GM19455 (cell line): ENCODE results near the gene PRKN.

ENCODE experiments used
- ATAC-seq: cut with Tn5 transposase; IDR thresholded peaks from one replicate; pipeline ENCODE4 v1.9.1; 2021; ENCODE audit not compliant: unreplicated experiment

PRKN gene

GRCh38 chr6:161749576-161749975, 978.0 kb downstream of the PRKN start:
- ATAC-seq: no peak

- no peak for ATAC-seq
These were observed 978.8 kb downstream of the PRKN start for GRCh38 chr6:161748535-161749416.

- no peak for ATAC-seq
These were observed 980.1 kb downstream of the PRKN start for GRCh38 chr6:161747506-161747905.

- no peak for ATAC-seq
These were observed 981.9 kb downstream of the PRKN start for GRCh38 chr6:161745594-161746141.

- ATAC-seq: no peak
These were observed 982.4 kb downstream of the PRKN start for GRCh38 chr6:161745128-161745527.

- ATAC-seq: no peak
These were observed 983.1 kb downstream of the PRKN start for GRCh38 chr6:161744211-161745067.

GRCh38 chr6:161743509-161744178, 983.9 kb downstream of the PRKN start:
- ATAC-seq: no peak

GRCh38 chr6:161740486-161740885, 987.1 kb downstream of the PRKN start:
- ATAC-seq: no peak

- no peak for ATAC-seq
These were observed 990.7 kb downstream of the PRKN start for GRCh38 chr6:161736781-161737292.

GRCh38 chr6:161736326-161736725, 991.2 kb downstream of the PRKN start:
- no peak for ATAC-seq

- ATAC-seq: no peak
These were observed 995.0 kb downstream of the PRKN start for GRCh38 chr6:161732594-161732993.

GRCh38 chr6:161727083-161727833, 1000.3 kb downstream of the PRKN start:
- ATAC-seq: no peak

GRCh38 chr6:161722394-161722793, 1005.2 kb downstream of the PRKN start:
- ATAC-seq: no peak

- ATAC-seq: no peak
These were observed 1006.1 kb downstream of the PRKN start for GRCh38 chr6:161721511-161721910.

GRCh38 chr6:161716176-161716575, 1011.4 kb downstream of the PRKN start:
- no peak for ATAC-seq

- no peak for ATAC-seq
These were observed 1015.6 kb downstream of the PRKN start for GRCh38 chr6:161711938-161712337.

GRCh38 chr6:161711515-161711914, 1016.1 kb downstream of the PRKN start:
- no peak for ATAC-seq

- ATAC-seq: no peak
These were observed 1016.9 kb downstream of the PRKN start for GRCh38 chr6:161710698-161711097.

GRCh38 chr6:161701056-161701455, 1026.5 kb downstream of the PRKN start:
- ATAC-seq: no peak

- no peak for ATAC-seq
These were observed 1030.8 kb downstream of the PRKN start for GRCh38 chr6:161696801-161697200.
